GM23338 (cell line): Measurements from ENCODE around the gene TMEM273. TPM values are rescaled to one million over a fixed set of nuclear protein-coding genes. Genes with fewer than 3 reads are reported as not detected.

Experiments used
- ATAC-seq: fragments of 200-7000 bp; cut with Tn5 transposase; 3 replicates; pipeline ENCODE4 v1.9.1; 2020
- DNase-seq: peaks from one replicate; pipeline ENCODE4 v3.0.0-alpha.2; 2015; ENCODE audit warnings: low spot score
- H2AFZ ChIP-seq: fragments of 200-600 bp; sonication (generic); 2 replicates; pipeline ENCODE4 v1.8.0; 2016; ENCODE audit warnings: antibody characterized with exemption, mild to moderate bottlenecking, moderate library complexity
- H3F3A ChIP-seq: fragments of 200-600 bp; sonication (generic); replicated peaks from 2 replicates; pipeline ENCODE4 v1.8.0; 2017; ENCODE audit warnings: antibody characterized with exemption, mixed run types, low read depth
- H3K27ac ChIP-seq: fragments of 200-600 bp; sonication (generic); 2 replicates; pipeline ENCODE4 v1.6.1; 2016; ENCODE audit warnings: low read depth
- H3K27me3 ChIP-seq: fragments of 200-600 bp; sonication (generic); 2 replicates; pipeline ENCODE4 v1.8.0; 2016; ENCODE audit warnings: mild to moderate bottlenecking, mixed run types, moderate library complexity; ENCODE audit not compliant: insufficient read depth
- H3K36me3 ChIP-seq: fragments of 200-600 bp; sonication (generic); 2 replicates; pipeline ENCODE4 v1.8.0; 2016; ENCODE audit warnings: mild to moderate bottlenecking; ENCODE audit not compliant: insufficient read depth
- H3K4me1 ChIP-seq: fragments of 200-600 bp; sonication (generic); 2 replicates; pipeline ENCODE4 v1.8.0; 2016; ENCODE audit warnings: mild to moderate bottlenecking, moderate library complexity; ENCODE audit not compliant: insufficient read depth
- H3K4me2 ChIP-seq: fragments of 200-600 bp; sonication (generic); 2 replicates; pipeline ENCODE4 v1.7.1; 2017; ENCODE audit warnings: mixed run types
- H3K4me3 ChIP-seq: fragments of 200-600 bp; sonication (generic); 2 replicates; pipeline ENCODE4 v1.6.1; 2016; ENCODE audit warnings: mixed run types
- H3K79me2 ChIP-seq: fragments of 200-600 bp; sonication (generic); replicated peaks from 2 replicates; pipeline ENCODE4 v1.8.0; 2017; ENCODE audit warnings: mild to moderate bottlenecking; ENCODE audit not compliant: insufficient read depth
- H3K9me2 ChIP-seq: fragments of 200-600 bp; sonication (generic); 2 replicates; pipeline ENCODE4 v1.8.0; 2017; ENCODE audit not compliant: insufficient read depth
- H4K20me1 ChIP-seq: fragments of 200-600 bp; sonication (generic); replicated peaks from 2 replicates; pipeline ENCODE4 v1.8.0; 2017; ENCODE audit warnings: mild to moderate bottlenecking; ENCODE audit not compliant: insufficient read depth
- H3K27ac Mint-ChIP-seq: 2 replicates; pipeline ENCODE4 v1.8.0; 2020; ENCODE audit warnings: inconsistent platforms, mild to moderate bottlenecking, moderate library complexity, mixed read lengths
- H3K27me3 Mint-ChIP-seq: 3 replicates; pipeline ENCODE4 v1.8.0; 2022; ENCODE audit warnings: low read depth, mild to moderate bottlenecking, moderate library complexity, mixed read lengths, inconsistent platforms; ENCODE audit not compliant: insufficient read depth, poor library complexity
- H3K36me3 Mint-ChIP-seq: 3 replicates; pipeline ENCODE4 v1.8.0; 2021; ENCODE audit warnings: low read depth, mild to moderate bottlenecking, inconsistent platforms, moderate library complexity, mixed read lengths
- H3K4me1 Mint-ChIP-seq: 3 replicates; pipeline ENCODE4 v1.8.0; 2020; ENCODE audit warnings: mild to moderate bottlenecking, inconsistent platforms, mixed read lengths
- H3K4me3 Mint-ChIP-seq: 3 replicates; pipeline ENCODE4 v1.8.0; 2021; ENCODE audit warnings: moderate library complexity, mild to moderate bottlenecking, inconsistent platforms, mixed read lengths
- H3K9me3 Mint-ChIP-seq: 3 replicates; pipeline ENCODE4 v1.8.0; 2020; ENCODE audit warnings: moderate library complexity, mild to moderate bottlenecking, inconsistent platforms, mixed read lengths
- CREB1 ChIP-seq: fragments of 250-450 bp; sonication (Bioruptor Pico); IDR thresholded peaks from 2 replicates; pipeline ENCODE4 v1.5.0; 2020; ENCODE audit warnings: low read depth, mild to moderate bottlenecking, moderate library complexity
- CTCF ChIP-seq, 2 experiments: fragments of 200-600 bp in 1 of 2; sonication (generic) in 1 of 2; conservative IDR thresholded peaks; 2 replicates each; pipeline versions ENCODE4 v1.5.1 to v1.6.1; 2016 to 2017; ENCODE audit warnings: antibody characterized with exemption in 2 of 2, low read depth in 2 of 2, mild to moderate bottlenecking in 2 of 2, moderate library complexity in 1 of 2
- ETS1 ChIP-seq: IDR thresholded peaks from 2 replicates; pipeline ENCODE4 v1.6.1; 2016; ENCODE audit warnings: antibody characterized with exemption
- EZH2 ChIP-seq: fragments of 200-600 bp; sonication (generic); IDR thresholded peaks from one replicate; pipeline ENCODE4 v1.8.0; 2017; ENCODE audit warnings: antibody characterized with exemption, mild to moderate bottlenecking, low read depth; ENCODE audit not compliant: unreplicated experiment
- EZH2phosphoT487 ChIP-seq: fragments of 200-600 bp; sonication (generic); IDR thresholded peaks from one replicate; pipeline ENCODE4 v1.8.1; 2018; ENCODE audit warnings: antibody characterized with exemption; ENCODE audit not compliant: unreplicated experiment
- JUNB ChIP-seq: IDR thresholded peaks from one replicate; pipeline ENCODE4 v1.6.1; 2016; ENCODE audit warnings: antibody characterized with exemption; ENCODE audit not compliant: unreplicated experiment
- NANOG ChIP-seq: IDR thresholded peaks from 2 replicates; pipeline ENCODE4 v1.6.1; 2016; ENCODE audit warnings: antibody characterized with exemption, borderline replicate concordance
- POLR2AphosphoS5 ChIP-seq: IDR thresholded peaks from 2 replicates; pipeline ENCODE4 v1.6.1; 2016; ENCODE audit warnings: antibody characterized with exemption, low read depth
- REST ChIP-seq: IDR thresholded peaks from one replicate; pipeline ENCODE4 v1.6.1; 2018; ENCODE audit warnings: antibody characterized with exemption; ENCODE audit not compliant: unreplicated experiment
- STAT1 ChIP-seq: IDR thresholded peaks from one replicate; pipeline ENCODE4 v1.6.1; 2016; ENCODE audit warnings: antibody characterized with exemption; ENCODE audit not compliant: unreplicated experiment
- ZNF114 ChIP-seq: fragments of 250-450 bp; sonication (Bioruptor Pico); IDR thresholded peaks from 2 replicates; pipeline ENCODE4 v1.5.0; 2020; ENCODE audit warnings: mild to moderate bottlenecking, moderate library complexity
- ZNF331 ChIP-seq: fragments of 250-450 bp; sonication (Bioruptor Pico); IDR thresholded peaks from 2 replicates; pipeline ENCODE4 v1.5.0; 2020; ENCODE audit warnings: low read depth, mild to moderate bottlenecking, moderate library complexity
- ZNF462 ChIP-seq: fragments of 250-450 bp; sonication (Bioruptor Pico); IDR thresholded peaks from 2 replicates; pipeline ENCODE4 v1.5.0; 2020; ENCODE audit warnings: mild to moderate bottlenecking, moderate library complexity
- polyA plus RNA-seq: library from polyadenylated mRNA; unstranded; fragments of >200 nt; fragmentation: Nextera tagmentation; extraction: Ambion mirVana; gene quantifications from 2 replicates; pipeline ENCODE4 v1.2.1, GENCODE V29; 2016
- total RNA-seq: library from RNA; depleted of rRNA; stranded (reverse); fragments of >200 nt; shearing (Covaris generic); gene quantifications from 2 replicates; pipeline ENCODE4 v1.2.3, GENCODE V29; 2014

Gene TMEM273
- total and polyA plus RNA-seq, 2 experiments from 2014 or later: not detected

GRCh38 chr10:49197171-49197570, 9.0 kb upstream of the TMEM273 start:
- Histone ChIP-seq H3K4me1 (no peaks in the 10 kb centered on the region), H4K20me1 (no peaks in the 10 kb centered on the region), H3K27me3 (no peaks in the 10 kb centered on the region), H3K9me2 (0 out of 2 replicates have a peak, but pooled peaks cover 3% of the 10 kb centered on the region), H3F3A (no peaks in the 10 kb centered on the region), H3K4me3 (no peak overlapping the region), H3K4me2 (no peak overlapping the region), H3K27ac (no peak overlapping the region), H3K79me2 (no peaks in the 10 kb centered on the region), H3K36me3 (no peaks in the 10 kb centered on the region), H2AFZ (no peak overlapping the region)
- H3K36me3 Mint-ChIP-seq: no peaks in the 10 kb centered on the region
- no peak for ATAC-seq
- H3K27me3 Mint-ChIP-seq: no peaks in the 10 kb centered on the region
- H3K4me3 Mint-ChIP-seq: no peak overlapping the region
- no peaks in the 10 kb centered on the region for H3K9me3 Mint-ChIP-seq
- no peaks in the 10 kb centered on the region for H3K4me1 Mint-ChIP-seq
- no peak overlapping the region for H3K27ac Mint-ChIP-seq
- no peak for DNase-seq
- TF ChIP-seq ZNF462 (no peak), NANOG (no peak), POLR2AphosphoS5 (no peak), ZNF331 (no peak), ETS1 (no peak), STAT1 (no peak), EZH2phosphoT487 (no peak), REST (no peak), CTCF (conservative IDR thresholded peaks at IDR 0.05; ENCODE audit: low read depth in 2 of 2) (no peak), JUNB (no peak), CREB1 (CRISPR knock-in tag) (no peak), ZNF114 (CRISPR knock-in tag) (no peak), EZH2 (no peak)
